HUDEP-2 (cell line): ENCODE data around the gene PTMA.
A peak's percentile ranks its signal among the peaks of the same experiment; 100 is the strongest.

Experiments used
- DNase-seq, 76 experiments: peaks; one replicate each; lab custom pipeline; 2025; ENCODE audit not compliant: unreplicated experiment in 76 of 76; lab: John Stamatoyannopoulos, UW

PTMA gene

DNA sequence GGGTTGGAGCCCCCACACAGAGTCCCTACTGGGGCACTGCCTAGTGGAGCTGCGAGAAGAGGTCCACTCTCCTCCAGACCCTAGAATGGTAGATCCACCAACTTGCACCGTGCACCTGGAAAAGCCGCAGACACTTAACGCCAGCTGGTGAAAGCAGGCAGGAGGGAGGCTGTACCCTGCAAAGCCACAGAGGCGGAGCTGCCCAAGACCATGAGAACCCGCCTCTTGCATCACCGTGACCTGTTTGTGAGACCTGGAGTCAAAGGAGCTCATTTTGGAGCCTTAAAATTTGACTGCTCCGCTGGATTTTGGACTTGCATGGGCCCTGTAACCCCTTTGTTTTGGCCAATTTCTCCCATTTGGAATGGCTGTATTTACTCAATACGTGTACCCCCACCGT lies 40.7 kb downstream of the PTMA start:
- peak in 1 of 76 experiments; percentile 1 for DNase-seq

DNA sequence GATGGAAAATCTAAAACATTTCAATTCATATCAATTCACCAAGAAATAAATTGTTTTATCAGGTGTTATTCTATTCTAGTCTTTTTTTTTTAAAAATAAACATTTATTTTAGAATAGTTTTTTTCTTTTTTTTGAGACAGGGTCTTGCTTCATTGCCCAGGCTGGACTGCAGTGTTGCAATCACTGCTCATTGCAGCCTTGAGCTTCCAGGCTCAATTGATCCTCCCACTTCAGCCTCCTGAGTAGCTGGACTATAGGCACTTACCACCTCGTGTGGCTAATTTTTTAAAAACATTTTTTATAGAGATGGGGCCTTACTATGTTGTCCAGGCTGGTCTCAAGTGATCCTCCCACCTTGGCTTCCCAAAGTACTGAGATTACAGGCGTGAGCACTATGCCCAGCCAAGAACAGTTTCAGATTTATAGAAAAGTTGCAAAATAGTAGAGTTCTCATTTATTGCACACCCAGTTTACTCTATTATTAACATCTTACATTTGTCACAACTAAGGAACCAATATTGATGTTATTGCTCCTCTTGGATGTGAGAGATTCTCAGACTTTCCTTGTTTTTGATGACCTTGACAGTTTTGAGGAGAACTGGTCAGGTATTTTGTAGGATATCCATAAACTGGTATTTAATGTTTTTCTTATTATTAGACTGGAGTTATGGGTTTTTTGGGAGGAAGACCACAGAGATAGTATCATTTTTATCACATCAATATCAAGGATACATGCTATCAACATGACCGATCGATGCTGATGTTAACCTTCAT lies 42.9 kb downstream of the PTMA start:
- DNase-seq = no peak

DNA sequence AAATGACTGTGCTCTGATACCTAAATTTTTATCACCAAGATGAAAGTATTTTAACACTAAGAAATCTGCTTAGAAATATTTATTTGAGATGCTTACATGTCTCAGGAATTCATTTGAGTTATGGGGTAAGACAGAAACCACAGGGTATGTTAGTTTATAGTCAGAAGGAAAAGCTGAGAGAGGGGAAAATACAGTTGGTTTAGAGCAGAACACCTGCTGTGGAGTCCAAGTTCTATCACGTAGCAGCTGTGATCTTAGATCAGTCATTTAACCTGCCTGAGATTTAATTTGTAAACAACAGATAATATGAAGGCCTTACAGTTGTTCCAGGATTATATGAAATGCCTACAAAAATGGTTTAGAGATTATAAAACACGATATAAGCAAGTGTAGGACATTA lies 43.7 kb downstream of the PTMA start:
- DNase-seq = no peak

DNA sequence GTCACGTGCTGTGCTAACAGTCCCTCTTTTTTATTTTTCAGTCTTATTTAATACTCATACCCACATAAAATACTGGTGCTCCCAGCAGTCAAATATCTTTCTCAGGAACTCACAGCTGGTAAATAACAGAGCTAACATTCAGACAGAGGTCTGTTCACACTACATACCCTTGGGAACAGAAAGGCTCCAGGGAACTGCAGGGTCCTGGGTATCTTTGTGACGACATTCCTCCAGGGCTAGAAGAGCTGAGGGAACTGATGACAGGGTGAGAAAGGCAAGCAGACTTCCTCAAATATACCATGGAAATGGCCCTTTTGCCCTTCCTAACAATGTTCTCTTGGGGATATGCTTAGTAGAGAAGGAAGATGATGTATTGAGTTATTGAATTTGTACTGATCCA lies 53.4 kb downstream of the PTMA start:
- DNase-seq = no peak
